HG02938 (cell line): Measurements from ENCODE around the gene SIL1.
"Not testable (repeated sequence)": the region's sequence is repeated elsewhere in the genome, so short reads cannot be mapped to it uniquely, and the experiment has no call there.

Experiments used
- ATAC-seq: cut with Tn5 transposase; IDR thresholded peaks from one replicate; pipeline ENCODE4 v1.9.1; 2021; ENCODE audit warnings: mild to moderate bottlenecking, moderate library complexity; ENCODE audit not compliant: unreplicated experiment

Gene SIL1

GRCh38 chr5:138930371-138931097 is 267.6 kb downstream of the SIL1 start:
- no peak for ATAC-seq

DNA sequence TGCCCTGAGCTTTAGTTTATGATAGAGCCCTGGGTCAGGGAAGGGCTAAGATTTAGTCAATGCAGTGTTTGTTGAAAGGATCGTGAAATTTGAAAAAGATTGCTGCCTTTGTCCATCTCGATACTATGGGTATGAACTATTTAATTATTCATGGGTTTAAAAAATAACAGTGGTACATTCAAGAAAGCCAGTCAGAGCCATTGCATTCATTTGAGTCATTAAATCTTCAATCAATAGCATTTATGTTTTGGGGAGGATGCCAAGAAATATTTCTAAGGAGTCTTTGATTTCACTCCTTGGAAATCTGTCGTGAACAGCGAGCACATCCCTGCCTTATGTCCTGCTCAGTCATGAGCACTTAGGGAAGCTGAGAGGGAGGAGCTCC is 268.6 kb downstream of the SIL1 start:
- no peak for ATAC-seq

GRCh38 chr5:138927979-138928378 is 270.2 kb downstream of the SIL1 start:
- no peak for ATAC-seq

DNA sequence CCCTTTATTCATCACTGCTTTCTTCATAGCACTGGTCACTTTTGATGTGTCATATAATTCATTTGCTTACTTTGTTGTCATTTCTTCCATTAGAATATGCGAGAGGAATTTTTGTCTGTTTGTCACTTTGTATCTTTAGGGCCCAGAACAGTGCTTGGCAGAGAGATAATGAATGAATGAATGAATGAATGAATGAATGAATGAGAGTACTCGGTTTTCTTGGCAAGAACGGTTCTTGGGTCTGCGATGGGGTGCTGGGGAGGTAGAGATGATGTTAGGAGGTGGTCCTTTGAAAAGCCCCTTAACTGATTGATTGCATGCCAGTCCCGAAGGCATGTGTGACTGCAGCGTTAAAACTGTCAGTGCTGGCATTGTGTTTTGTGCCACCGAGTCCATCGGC is 270.6 kb downstream of the SIL1 start:
- ATAC-seq: no peak

DNA sequence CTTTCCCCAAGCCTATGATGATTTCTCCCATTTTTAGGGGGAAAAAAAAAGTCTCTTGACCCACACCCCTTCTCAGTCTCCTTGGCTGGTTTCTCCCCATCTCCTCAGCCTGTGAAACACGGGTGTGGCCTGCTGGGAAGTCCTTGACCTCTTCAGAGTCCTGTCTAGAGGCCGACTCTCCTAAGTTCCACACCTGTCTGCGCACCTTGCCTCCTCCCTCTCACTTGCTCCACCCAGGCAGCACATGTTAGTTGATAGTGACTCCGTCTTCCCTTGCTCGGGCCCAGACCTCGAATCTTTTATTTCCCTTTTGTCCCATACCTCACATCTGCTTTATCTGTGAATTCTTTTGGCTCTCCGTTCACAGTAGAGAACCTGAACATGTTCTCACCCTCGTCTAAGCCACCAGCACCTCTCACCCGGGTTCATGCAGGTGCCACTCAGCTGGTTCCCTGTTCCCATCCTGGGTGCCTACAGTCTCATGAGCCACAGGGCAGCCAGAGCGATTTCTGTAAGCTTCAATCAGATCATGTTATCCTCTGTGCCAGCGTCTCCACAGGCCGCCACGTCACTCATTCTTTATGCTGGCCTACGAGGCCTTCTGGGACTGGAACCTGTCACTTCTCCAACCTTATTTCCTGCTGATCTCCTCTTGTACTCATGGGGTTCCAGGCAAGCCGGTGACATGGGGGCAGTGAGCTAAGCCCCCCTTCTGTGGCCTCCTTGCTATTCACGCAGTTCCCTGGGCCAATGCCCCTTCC is 271.3 kb downstream of the SIL1 start:
- ATAC-seq: no peak

GRCh38 chr5:138926257-138926656 is 271.9 kb downstream of the SIL1 start:
- no peak for ATAC-seq

GRCh38 chr5:138925090-138925635 is 273.0 kb downstream of the SIL1 start:
- ATAC-seq: no peak

DNA sequence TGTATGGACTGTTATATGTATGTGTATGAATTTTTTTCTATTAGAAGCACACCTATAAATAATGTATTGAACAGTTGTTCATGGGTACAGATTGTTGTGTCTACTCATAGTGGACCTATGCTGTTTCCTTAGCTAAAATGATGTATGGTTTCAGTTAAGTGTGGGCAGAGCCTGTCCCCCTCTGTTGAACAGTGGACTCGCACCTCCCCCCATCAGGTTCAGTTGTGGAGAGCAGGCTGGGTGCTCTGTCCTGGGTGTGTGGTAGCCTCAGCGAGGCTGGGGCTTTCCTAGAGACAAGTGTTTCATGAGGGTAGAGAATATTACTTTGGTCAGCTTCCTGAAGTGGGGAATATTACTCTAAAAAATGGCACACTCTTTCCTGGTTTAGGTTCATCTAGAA is 275.7 kb downstream of the SIL1 start:
- no peak for ATAC-seq

- not testable (repeated sequence) for ATAC-seq
Observed at GRCh38 chr5:138921362-138921761, 276.8 kb downstream of the SIL1 start.

DNA sequence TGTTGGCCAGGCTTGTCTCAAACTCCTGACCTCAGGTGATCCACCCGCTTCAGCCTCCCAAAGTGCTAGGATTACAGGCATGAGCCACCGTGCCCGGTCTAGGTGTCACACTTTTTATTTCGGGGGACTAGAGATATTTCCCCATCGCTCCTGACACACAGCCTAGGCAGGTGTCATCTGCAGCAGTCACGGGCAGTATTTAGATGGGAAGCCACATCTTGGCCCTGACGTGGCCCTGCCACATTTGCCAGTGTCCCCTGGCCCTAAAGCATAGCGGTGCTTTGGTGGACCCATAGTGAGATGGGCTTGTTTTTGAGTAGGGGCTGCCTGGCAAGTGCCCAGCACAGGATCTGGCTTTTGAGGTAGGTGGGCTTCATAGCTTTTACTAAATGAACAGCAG is 278.0 kb downstream of the SIL1 start:
- no peak for ATAC-seq

DNA sequence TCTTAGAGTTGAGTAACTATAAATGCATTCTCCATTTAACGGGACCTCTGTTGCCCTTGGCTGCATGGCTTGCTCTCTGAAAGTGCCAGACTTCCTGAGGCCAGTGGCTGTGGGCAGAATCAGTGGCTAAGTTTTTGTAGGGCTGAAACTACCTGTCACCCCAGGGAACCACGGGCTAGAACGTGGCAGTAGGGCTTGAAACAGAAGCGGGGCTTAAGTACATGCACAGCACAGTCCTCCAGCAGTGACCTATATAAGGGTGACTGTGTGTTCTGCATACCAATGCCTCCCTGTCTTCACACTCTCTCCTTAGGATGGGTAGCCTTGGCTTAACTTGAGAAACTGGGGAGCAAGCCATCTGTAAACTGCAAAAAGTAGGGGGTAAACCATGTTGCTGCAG is 279.5 kb downstream of the SIL1 start:
- ATAC-seq: no peak

- no peak for ATAC-seq
Observed at GRCh38 chr5:138914338-138914737, 283.8 kb downstream of the SIL1 start.

GRCh38 chr5:138913773-138914172 is 284.4 kb downstream of the SIL1 start:
- no peak for ATAC-seq

DNA sequence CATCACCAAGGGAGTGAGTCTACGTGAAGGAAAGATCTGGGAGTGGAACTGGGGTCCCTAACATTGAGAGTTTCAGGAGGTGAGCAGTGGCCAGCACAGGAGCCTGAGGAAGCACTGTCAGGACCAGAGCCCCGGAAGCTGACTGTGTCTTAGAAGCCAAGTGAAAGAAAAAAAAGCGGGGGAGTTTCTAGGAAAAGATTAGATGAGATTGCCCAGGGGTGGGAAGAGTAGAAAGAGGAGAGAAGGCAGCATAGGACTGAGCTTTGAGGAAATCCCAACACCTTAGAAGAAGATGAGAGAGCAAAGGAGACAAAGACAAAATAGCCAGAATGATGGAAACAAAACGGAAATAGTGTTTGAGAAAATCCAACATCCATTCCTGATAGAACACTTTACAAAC is 286.1 kb downstream of the SIL1 start:
- no peak for ATAC-seq

GRCh38 chr5:138911441-138911840 is 286.7 kb downstream of the SIL1 start:
- no peak for ATAC-seq

DNA sequence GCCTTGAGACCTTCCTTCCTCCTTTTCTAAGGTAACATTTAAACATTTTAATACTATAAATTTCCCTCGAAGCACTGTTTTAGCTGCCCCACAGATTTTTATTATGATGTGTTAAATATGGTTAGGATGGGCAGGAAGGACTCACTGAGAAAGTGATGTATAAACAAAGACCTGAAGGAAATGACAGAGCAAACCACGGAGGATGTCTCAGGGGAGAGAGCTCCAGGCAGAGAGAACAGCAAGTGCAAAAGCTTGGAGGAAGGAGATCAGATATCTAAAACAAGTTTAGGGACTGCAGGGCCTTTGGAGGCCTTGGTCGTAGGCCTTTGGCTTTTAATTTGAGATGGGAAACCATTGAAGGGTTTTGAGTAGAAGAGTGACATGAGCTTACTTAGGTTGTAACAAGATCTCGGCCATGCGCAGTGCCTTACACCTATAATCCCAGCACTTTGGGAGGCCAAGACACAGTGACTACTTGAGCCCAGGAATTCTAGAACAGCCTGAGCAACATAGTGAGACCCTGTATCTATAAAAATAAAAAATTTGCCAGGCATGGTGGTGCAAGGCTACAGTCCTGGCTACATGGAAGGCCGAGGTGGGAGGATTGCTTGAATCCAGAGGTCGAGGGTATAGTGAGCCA is 287.5 kb downstream of the SIL1 start:
- ATAC-seq: no peak

DNA sequence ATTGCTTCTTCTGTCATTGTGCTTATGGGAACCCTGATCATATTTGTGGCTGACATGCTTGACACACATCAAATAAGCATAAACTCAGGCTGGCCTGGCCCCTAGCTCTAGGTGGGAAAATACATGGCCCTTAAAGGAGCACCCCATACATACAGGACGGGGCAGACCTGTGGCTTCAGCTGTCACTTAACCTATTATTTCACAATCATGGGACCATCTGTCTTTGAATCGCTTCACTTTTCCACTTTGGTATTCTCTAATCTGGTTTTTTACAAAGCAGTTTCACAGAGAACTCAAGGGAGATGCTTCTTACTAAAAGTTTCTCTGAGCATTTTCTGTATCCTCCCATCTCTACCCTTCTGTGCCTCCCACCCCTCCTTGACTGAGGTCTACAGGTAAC is 288.4 kb downstream of the SIL1 start:
- no peak for ATAC-seq

GRCh38 chr5:138905541-138905940 is 292.6 kb downstream of the SIL1 start:
- ATAC-seq: no peak

DNA sequence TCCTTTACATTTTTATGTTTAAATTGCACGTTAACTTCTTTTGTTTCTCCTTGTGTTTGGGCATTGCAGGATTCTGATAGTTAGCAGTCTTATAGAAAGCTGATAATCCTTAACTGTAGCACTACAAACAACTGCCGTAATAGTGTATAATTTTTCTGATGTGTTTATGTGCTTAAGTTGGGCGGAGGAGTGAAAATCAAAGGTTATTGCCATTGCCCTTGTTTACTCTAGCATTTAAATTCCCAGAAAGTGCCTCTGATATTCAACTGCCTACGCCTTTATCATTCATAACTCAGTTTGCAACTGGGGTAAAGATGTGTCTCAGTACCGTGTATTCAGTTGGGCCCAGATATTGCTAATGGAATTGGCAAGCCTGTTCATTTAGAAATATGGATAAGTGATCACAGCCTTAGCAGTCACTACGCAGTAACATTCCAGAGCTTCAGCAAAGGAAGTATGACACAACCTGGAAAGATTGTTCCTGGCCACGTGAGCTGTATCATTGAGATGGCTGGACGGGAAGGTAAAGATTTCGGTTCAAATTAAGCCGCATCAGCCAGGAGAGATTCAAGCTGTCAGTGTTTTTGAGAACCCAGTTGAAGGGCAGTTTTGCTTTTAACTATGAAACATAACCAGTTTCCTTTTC is 294.9 kb downstream of the SIL1 start:
- no peak for ATAC-seq

DNA sequence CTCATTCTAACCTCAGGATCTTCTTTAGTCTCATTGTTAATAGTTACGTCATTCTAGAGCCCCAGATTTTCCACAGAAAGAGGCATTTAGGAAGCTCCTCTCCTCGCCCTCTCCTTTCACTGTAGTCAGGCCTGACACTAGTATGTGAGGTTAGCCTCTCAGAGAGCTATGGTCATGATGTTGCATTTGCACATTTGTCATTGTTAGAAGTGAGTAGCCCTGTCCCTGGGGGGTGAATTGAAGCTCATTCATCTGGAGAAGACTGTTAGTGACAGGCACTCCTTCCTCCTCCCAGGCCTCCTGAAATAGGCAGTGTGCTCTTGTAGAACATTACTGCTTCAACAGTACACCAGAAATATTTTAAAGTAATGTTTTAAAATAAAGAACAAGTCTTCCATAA is 296.5 kb downstream of the SIL1 start:
- no peak for ATAC-seq

GRCh38 chr5:138900281-138900965 is 297.7 kb downstream of the SIL1 start:
- no peak for ATAC-seq
